HepG2 (cell line): ENCODE measurements around the gene CTXN1. TPM values are rescaled to one million over a fixed set of nuclear protein-coding genes. Genes with fewer than 3 reads are reported as not detected.

Source experiments
- CEBPG ChIP-seq: IDR thresholded peaks from 2 replicates; pipeline ENCODE4 v1.6.1; 2016
- DMAP1 ChIP-seq: IDR thresholded peaks from 2 replicates; pipeline ENCODE4 v1.6.1; 2016
- DR1 ChIP-seq: sonication (generic); formaldehyde crosslinking; IDR thresholded peaks from 2 replicates; pipeline ENCODE4 v1.8.0; 2021; ENCODE audit warnings: mild to moderate bottlenecking, missing genetic modification reagents, inconsistent platforms
- EHMT2 ChIP-seq: fragments of 200-600 bp; sonication (generic); IDR thresholded peaks from 2 replicates; pipeline ENCODE4 v1.7.0; 2017; ENCODE audit warnings: antibody characterized with exemption, low read depth, low read length, borderline replicate concordance
- HIC2 ChIP-seq: sonication (generic); formaldehyde crosslinking; IDR thresholded peaks from 2 replicates; pipeline ENCODE4 v1.9.0; 2022; ENCODE audit warnings: low read depth, missing genetic modification reagents
- MED13 ChIP-seq: sonication (generic); formaldehyde crosslinking; IDR thresholded peaks from 2 replicates; pipeline ENCODE4 v1.5.0; 2020; ENCODE audit warnings: missing genetic modification reagents
- MEF2D ChIP-seq: sonication (generic); formaldehyde crosslinking; IDR thresholded peaks from 2 replicates; pipeline ENCODE4 v1.5.1; 2020; ENCODE audit warnings: mild to moderate bottlenecking, missing genetic modification reagents
- NR0B2 ChIP-seq: sonication (generic); formaldehyde crosslinking; IDR thresholded peaks from 2 replicates; pipeline ENCODE4 v1.4.0; 2020; ENCODE audit warnings: mild to moderate bottlenecking, missing genetic modification reagents
- NR2C2 ChIP-seq: sonication (generic); formaldehyde crosslinking; IDR thresholded peaks from 2 replicates; pipeline ENCODE4 v1.4.0; 2020; ENCODE audit warnings: missing genetic modification reagents, mild to moderate bottlenecking, moderate library complexity, borderline replicate concordance
- RBAK ChIP-seq: sonication (generic); formaldehyde crosslinking; IDR thresholded peaks from 2 replicates; pipeline ENCODE4 v1.5.1; 2020; ENCODE audit warnings: mild to moderate bottlenecking, missing genetic modification reagents
- SRSF9 ChIP-seq: fragments of 200-400 bp; formaldehyde crosslinking; IDR thresholded peaks from 2 replicates; pipeline ENCODE4 v1.6.1; 2018; ENCODE audit warnings: borderline replicate concordance, mild to moderate bottlenecking, low read depth, low read length; ENCODE audit not compliant: insufficient read depth, poor library complexity, severe bottlenecking
- STAG1 ChIP-seq: sonication (generic); formaldehyde crosslinking; IDR thresholded peaks from 2 replicates; pipeline ENCODE4 v1.4.0; 2020; ENCODE audit warnings: missing genetic modification reagents
- TBP ChIP-seq: sonication (generic); formaldehyde crosslinking; IDR thresholded peaks from 2 replicates; pipeline ENCODE4 v1.5.0; 2020; ENCODE audit warnings: missing genetic modification reagents
- THAP7 ChIP-seq: sonication (generic); formaldehyde crosslinking; IDR thresholded peaks from 2 replicates; pipeline ENCODE4 v1.8.1; 2023; ENCODE audit warnings: mild to moderate bottlenecking, missing genetic modification reagents
- ZBTB26 ChIP-seq: IDR thresholded peaks from 2 replicates; pipeline ENCODE4 v1.6.1; 2016; ENCODE audit warnings: missing compliant biosample characterization, missing genetic modification reagents, borderline replicate concordance
- ZBTB3 ChIP-seq: sonication (generic); formaldehyde crosslinking; IDR thresholded peaks from 2 replicates; pipeline ENCODE4 v1.4.0; 2020; ENCODE audit warnings: low read depth, mild to moderate bottlenecking, moderate library complexity, missing genetic modification reagents, borderline replicate concordance
- ZHX1 ChIP-seq: sonication (generic); formaldehyde crosslinking; IDR thresholded peaks from 2 replicates; pipeline ENCODE4 v1.8.1; 2022; ENCODE audit warnings: low read depth, mild to moderate bottlenecking, missing genetic modification reagents
- ZNF382 ChIP-seq: sonication (generic); formaldehyde crosslinking; IDR thresholded peaks from 2 replicates; pipeline ENCODE4 v1.5.0; 2020; ENCODE audit warnings: missing genetic modification reagents, mild to moderate bottlenecking, borderline replicate concordance
- ZNF512 ChIP-seq: sonication (generic); formaldehyde crosslinking; IDR thresholded peaks from 2 replicates; pipeline ENCODE4 v1.4.0; 2020; ENCODE audit warnings: mild to moderate bottlenecking, missing genetic modification reagents
- ZSCAN20 ChIP-seq: sonication (generic); formaldehyde crosslinking; IDR thresholded peaks from 2 replicates; pipeline ENCODE4 v1.4.0; 2020; ENCODE audit warnings: missing genetic modification reagents, mild to moderate bottlenecking, borderline replicate concordance
- polyA plus RNA-seq, 8 experiments: library from polyadenylated mRNA; depleted of rRNA in 3 of 8; stranded (reverse) in 7 of 8; unstranded in 1 of 8; fragments of >200 nt; fragmentation: Illumina TruSeq in 4 of 8; extraction: Trizol in 4 of 8; gene quantifications; 2 replicates each; pipeline versions ENCODE4 v1.2.1 to v1.2.3, GENCODE V29; 2011 to 2016; ENCODE audit warnings: low read depth in 4 of 8, missing spikeins in 1 of 8, mixed read lengths in 1 of 8; ENCODE audit not compliant: insufficient read depth in 1 of 8
- total RNA-seq, 5 experiments: library from RNA; depleted of rRNA; stranded (reverse); fragments of >200 nt; fragmentation: Illumina TruSeq; extraction: Trizol; gene quantifications; 2 replicates each; pipeline ENCODE4 v1.2.3, GENCODE V29; 2016; ENCODE audit warnings: low read depth in 1 of 5

CTXN1 gene
- total and polyA plus RNA-seq, 2 of the 13 experiments (the other 11 are each of a cell fraction or from before 2014, with no cell fraction given) = 0.11 TPM; not detected in 1

- TF ChIP-seq ZSCAN20 (no peak), NR2C2 (peak; percentile 40; the same call in 1 of the 2 replicates), DR1 (peak; percentile 75; the same call in 1 of the 2 replicates), TBP (CRISPR knock-in tag) (no peak), SRSF9 (no peak), CEBPG (CRISPR knock-in tag) (no peak), MED13 (CRISPR knock-in tag) (peak; percentile 31; the same call in 1 of the 2 replicates), ZBTB3 (no peak; the same call in 1 of the 2 replicates), HIC2 (CRISPR knock-in tag) (no peak), MEF2D (peak; percentile 74; the same call in 1 of the 2 replicates), ZHX1 (CRISPR knock-in tag) (peak; percentile 69; the same call in 1 of the 2 replicates), ZNF512 (CRISPR knock-in tag) (no peak), ZBTB26 (no peak), STAG1 (no peak), NR0B2 (CRISPR knock-in tag) (no peak), DMAP1 (CRISPR knock-in tag) (peak; percentile 32; the same call in 1 of the 2 replicates), ZNF382 (CRISPR knock-in tag) (no peak), RBAK (CRISPR knock-in tag) (no peak), EHMT2 (no peak), THAP7 (no peak)
Observed at GRCh38 chr19:7918615-7919421, 7.1 kb downstream of the CTXN1 start (continued).
